IgD-negative memory B cell (primary cell): ENCODE data around the gene RRN3. TPM values are rescaled to one million over a fixed set of nuclear protein-coding genes. Genes with fewer than 3 reads are reported as not detected.
A peak's percentile ranks its signal among the peaks of the same experiment; 100 is the strongest.
"Not testable (repeated sequence)": the region's sequence is repeated elsewhere in the genome, so short reads cannot be mapped to it uniquely, and the experiment has no call there.

ENCODE experiments used
- H3K27ac Mint-ChIP-seq, 3 donors: one replicate each; pipeline ENCODE4 v1.8.0; 2020 to 2022; ENCODE audit warnings: mild to moderate bottlenecking in 3 of 3, mixed read lengths in 3 of 3, moderate library complexity in 1 of 3
- H3K27me3 Mint-ChIP-seq: one replicate; pipeline ENCODE4 v1.8.0; 2021; ENCODE audit warnings: mixed read lengths
- H3K36me3 Mint-ChIP-seq: one replicate; pipeline ENCODE4 v1.8.0; 2020; ENCODE audit warnings: mild to moderate bottlenecking, mixed read lengths
- H3K4me1 Mint-ChIP-seq, 3 donors: one replicate each; pipeline ENCODE4 v1.8.0; 2020 to 2022; ENCODE audit warnings: mixed read lengths in 3 of 3, mild to moderate bottlenecking in 1 of 3
- H3K4me3 Mint-ChIP-seq, 4 donors: one replicate each; pipeline ENCODE4 v1.8.0; 2020 to 2022; ENCODE audit warnings: mild to moderate bottlenecking in 4 of 4, mixed read lengths in 4 of 4, moderate library complexity in 3 of 4
- H3K9me3 Mint-ChIP-seq, 3 donors: one replicate each; pipeline ENCODE4 v1.8.0; 2020 to 2021; ENCODE audit warnings: mixed read lengths in 3 of 3, mild to moderate bottlenecking in 1 of 3
- polyA plus RNA-seq: library from polyadenylated mRNA; unstranded; fragments of 300-500 nt; fragmentation: Illumina TruSeq; gene quantifications from one replicate; pipeline ENCODE4 v1.2.3, GENCODE V29; 2021

The RRN3 gene
- polyA plus RNA-seq, 1 donor from 2014 or later = 26.1 TPM

GRCh38 chr16:15028801-15029698 is 65.0 kb downstream of the RRN3 start:
- not testable (repeated sequence) for H3K27me3 Mint-ChIP-seq, H3K36me3 Mint-ChIP-seq, H3K9me3 Mint-ChIP-seq, H3K4me1 Mint-ChIP-seq, H3K27ac Mint-ChIP-seq, H3K4me3 Mint-ChIP-seq

GRCh38 chr16:15028345-15028715 is 65.7 kb downstream of the RRN3 start:
- not testable (repeated sequence) for H3K36me3 Mint-ChIP-seq, H3K9me3 Mint-ChIP-seq, H3K27ac Mint-ChIP-seq, H3K4me3 Mint-ChIP-seq, H3K4me1 Mint-ChIP-seq, H3K27me3 Mint-ChIP-seq

GRCh38 chr16:15027503-15028344 is 66.3 kb downstream of the RRN3 start:
- not testable (repeated sequence) for H3K27ac Mint-ChIP-seq, H3K27me3 Mint-ChIP-seq, H3K4me1 Mint-ChIP-seq, H3K9me3 Mint-ChIP-seq, H3K4me3 Mint-ChIP-seq, H3K36me3 Mint-ChIP-seq

GRCh38 chr16:15027051-15027450 is 67.0 kb downstream of the RRN3 start:
- not testable (repeated sequence) for H3K4me3 Mint-ChIP-seq, H3K27me3 Mint-ChIP-seq, H3K27ac Mint-ChIP-seq, H3K36me3 Mint-ChIP-seq, H3K9me3 Mint-ChIP-seq, H3K4me1 Mint-ChIP-seq

GRCh38 chr16:15025234-15025951 is 68.7 kb downstream of the RRN3 start:
- not testable (repeated sequence) for H3K4me3 Mint-ChIP-seq, H3K9me3 Mint-ChIP-seq

GRCh38 chr16:15024858-15025199 is 69.2 kb downstream of the RRN3 start:
- H3K36me3 Mint-ChIP-seq, H3K27me3 Mint-ChIP-seq, H3K4me1 Mint-ChIP-seq, H3K4me3 Mint-ChIP-seq, H3K9me3 Mint-ChIP-seq: not testable (repeated sequence)
- peak overlapping the region in 1 of 3 donors; percentile 79 for H3K27ac Mint-ChIP-seq

More at GRCh38 chr16:15025234-15025951, 68.7 kb downstream of the RRN3 start:
- peak overlapping the region in 1 of 3 donors; percentile 79 for H3K27ac Mint-ChIP-seq
- not testable (repeated sequence) for H3K36me3 Mint-ChIP-seq, H3K4me1 Mint-ChIP-seq, H3K27me3 Mint-ChIP-seq

- not testable (repeated sequence) for H3K4me3 Mint-ChIP-seq, H3K27me3 Mint-ChIP-seq, H3K36me3 Mint-ChIP-seq, H3K4me1 Mint-ChIP-seq, H3K27ac Mint-ChIP-seq, H3K9me3 Mint-ChIP-seq
Observed at GRCh38 chr16:15023381-15024077, 70.5 kb downstream of the RRN3 start.

GRCh38 chr16:15022194-15022593 is 71.9 kb downstream of the RRN3 start:
- H3K27me3 Mint-ChIP-seq, H3K36me3 Mint-ChIP-seq, H3K9me3 Mint-ChIP-seq, H3K4me1 Mint-ChIP-seq, H3K4me3 Mint-ChIP-seq: not testable (repeated sequence)
- peak overlapping the region in 2 of 3 donors; percentile 4 to 74 for H3K27ac Mint-ChIP-seq

GRCh38 chr16:15021429-15021828 is 72.6 kb downstream of the RRN3 start:
- peaks cover 2 to 12% (median 5%) of the 10 kb centered on the region in 3 donors for H3K4me1 Mint-ChIP-seq
- H3K36me3 Mint-ChIP-seq = not testable (repeated sequence)

GRCh38 chr16:15016951-15017580 is 77.0 kb downstream of the RRN3 start:
- Mint-ChIP-seq H3K27ac (peak overlapping the region in 2 of 3 donors; percentile 76 to 78), H3K36me3 (peaks cover 11% of the 10 kb centered on the region), H3K4me3 (peak overlapping the region in 1 of 4 donors; percentile 57), H3K4me1 (peaks cover 20 to 21% (median 20%) of the 10 kb centered on the region in 3 donors)
- H3K9me3 Mint-ChIP-seq, H3K27me3 Mint-ChIP-seq: not testable (repeated sequence)

More at GRCh38 chr16:15021429-15021828, 72.6 kb downstream of the RRN3 start:
- not testable (repeated sequence) for H3K4me3 Mint-ChIP-seq, H3K27me3 Mint-ChIP-seq, H3K9me3 Mint-ChIP-seq
- H3K27ac Mint-ChIP-seq = peak overlapping the region in 1 of 3 donors; percentile 74

GRCh38 chr16:15016354-15016753 is 77.7 kb downstream of the RRN3 start:
- H3K4me3 Mint-ChIP-seq = not testable (repeated sequence)

GRCh38 chr16:15015671-15016070 is 78.4 kb downstream of the RRN3 start:
- Mint-ChIP-seq H3K4me1 (peaks cover 18 to 26% (median 21%) of the 10 kb centered on the region in 3 donors), H3K36me3 (peaks cover 11% of the 10 kb centered on the region)
- H3K4me3 Mint-ChIP-seq, H3K27ac Mint-ChIP-seq, H3K27me3 Mint-ChIP-seq, H3K9me3 Mint-ChIP-seq: not testable (repeated sequence)

More at GRCh38 chr16:15016354-15016753, 77.7 kb downstream of the RRN3 start:
- Mint-ChIP-seq H3K4me1 (peaks cover 18 to 21% (median 20%) of the 10 kb centered on the region in 3 donors), H3K36me3 (peaks cover 11% of the 10 kb centered on the region), H3K27ac (peak overlapping the region; percentile 41 to 81 (median 78))
- H3K9me3 Mint-ChIP-seq, H3K27me3 Mint-ChIP-seq: not testable (repeated sequence)

- Mint-ChIP-seq H3K27ac (peak overlapping the region in 1 of 3 donors; percentile 92), H3K36me3 (peaks cover 18% of the 10 kb centered on the region), H3K4me1 (peaks cover 21 to 31% (median 23%) of the 10 kb centered on the region in 3 donors)
- H3K9me3 Mint-ChIP-seq, H3K4me3 Mint-ChIP-seq, H3K27me3 Mint-ChIP-seq: not testable (repeated sequence)
Observed at GRCh38 chr16:15012941-15013340, 81.1 kb downstream of the RRN3 start.
